ENCODE measurements around the gene CLIC5.

DNA sequence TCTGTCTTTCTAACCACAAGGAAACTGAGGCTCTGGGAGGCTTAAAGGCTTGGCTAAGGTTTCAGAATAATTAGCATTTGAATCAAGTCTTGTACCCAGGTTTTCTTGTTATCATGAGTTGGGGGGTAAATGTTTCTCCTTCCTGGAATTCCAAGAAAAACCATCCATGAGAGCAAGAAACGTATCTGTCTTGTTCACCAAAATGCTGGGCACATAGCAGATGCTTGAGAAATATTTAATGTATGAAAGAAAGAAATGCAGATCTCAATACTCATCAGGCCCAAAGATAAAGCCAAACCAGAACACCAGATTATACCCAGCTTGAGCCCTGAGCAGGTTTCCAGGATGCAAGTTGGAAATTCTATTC is 164.6 kb downstream of the CLIC5 start:
- TF ChIP-seq, protein P1, sequence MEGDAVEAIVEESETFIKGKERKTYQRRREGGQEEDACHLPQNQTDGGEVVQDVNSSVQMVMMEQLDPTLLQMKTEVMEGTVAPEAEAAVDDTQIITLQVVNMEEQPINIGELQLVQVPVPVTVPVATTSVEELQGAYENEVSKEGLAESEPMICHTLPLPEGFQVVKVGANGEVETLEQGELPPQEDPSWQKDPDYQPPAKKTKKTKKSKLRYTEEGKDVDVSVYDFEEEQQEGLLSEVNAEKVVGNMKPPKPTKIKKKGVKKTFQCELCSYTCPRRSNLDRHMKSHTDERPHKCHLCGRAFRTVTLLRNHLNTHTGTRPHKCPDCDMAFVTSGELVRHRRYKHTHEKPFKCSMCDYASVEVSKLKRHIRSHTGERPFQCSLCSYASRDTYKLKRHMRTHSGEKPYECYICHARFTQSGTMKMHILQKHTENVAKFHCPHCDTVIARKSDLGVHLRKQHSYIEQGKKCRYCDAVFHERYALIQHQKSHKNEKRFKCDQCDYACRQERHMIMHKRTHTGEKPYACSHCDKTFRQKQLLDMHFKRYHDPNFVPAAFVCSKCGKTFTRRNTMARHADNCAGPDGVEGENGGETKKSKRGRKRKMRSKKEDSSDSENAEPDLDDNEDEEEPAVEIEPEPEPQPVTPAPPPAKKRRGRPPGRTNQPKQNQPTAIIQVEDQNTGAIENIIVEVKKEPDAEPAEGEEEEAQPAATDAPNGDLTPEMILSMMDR (IDR thresholded peaks at IDR 0.05) = no peak
- TF ChIP-seq POLR2A (IDR thresholded peaks at IDR 0.05) = no peak

All from esophagus squamous epithelium (tissue), 4 donors.